HG03565 (cell line): ENCODE data around the gene PRMT1.
"Not testable (repeated sequence)": the region's sequence is repeated elsewhere in the genome, so short reads cannot be mapped to it uniquely, and the experiment has no call there.

Source experiments
- ATAC-seq: cut with Tn5 transposase; IDR thresholded peaks from one replicate; pipeline ENCODE4 v1.9.1; 2021; ENCODE audit warnings: mild to moderate bottlenecking, moderate library complexity; ENCODE audit not compliant: unreplicated experiment

The PRMT1 gene

DNA sequence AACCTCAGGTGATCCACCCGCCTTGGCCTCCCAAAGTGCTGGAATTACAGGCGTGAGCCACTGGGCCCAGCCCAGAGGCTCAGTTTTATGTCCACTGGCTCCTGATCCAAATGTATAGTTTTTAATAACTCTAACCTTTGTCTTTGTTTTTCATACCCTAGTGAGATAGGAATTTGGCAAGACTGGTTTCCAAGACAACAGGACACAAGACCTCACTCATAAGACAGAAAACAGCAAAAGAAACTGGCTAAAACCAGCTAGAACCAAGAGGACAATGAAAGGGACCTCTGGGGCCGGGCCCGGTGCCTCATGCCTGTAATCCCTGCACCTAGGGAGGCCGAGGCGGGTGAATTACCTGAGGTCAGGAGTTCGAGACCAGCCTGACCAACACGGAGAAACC, 41.4 kb downstream of the PRMT1 start:
- ATAC-seq = no peak

GRCh38 chr19:49718991-49719390, 41.9 kb downstream of the PRMT1 start:
- ATAC-seq = no peak

DNA sequence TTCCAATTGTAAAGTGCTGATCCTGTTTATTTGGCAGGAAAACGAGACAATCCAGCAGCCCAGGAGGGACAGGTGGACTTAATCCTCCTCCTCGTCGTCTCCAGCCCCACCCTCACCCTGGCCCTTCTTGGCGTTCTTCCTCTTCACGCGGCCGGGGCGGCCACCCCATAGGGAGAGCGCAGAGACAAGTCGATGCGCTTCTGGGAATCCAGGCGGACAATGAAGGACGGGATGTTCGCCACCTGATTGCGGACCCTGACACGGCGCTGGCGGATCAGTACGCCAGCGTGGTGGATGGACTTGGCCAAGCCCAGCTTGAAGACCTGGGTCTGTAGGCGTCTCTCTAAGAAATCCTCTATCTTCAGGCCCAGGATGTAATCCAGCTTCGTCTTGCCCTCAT, 42.3 kb downstream of the PRMT1 start:
- not testable (repeated sequence) for ATAC-seq

GRCh38 chr19:49727217-49728030, 50.4 kb downstream of the PRMT1 start:
- no peak for ATAC-seq

- no peak for ATAC-seq
These were observed 53.1 kb downstream of the PRMT1 start for GRCh38 chr19:49730166-49730565.
